ENCODE measurements around the gene LRRC56.
A peak's percentile ranks its signal among the peaks of the same experiment; 100 is the strongest.
"Not testable (repeated sequence)": the region's sequence is repeated elsewhere in the genome, so short reads cannot be mapped to it uniquely, and the experiment has no call there.

LRRC56 gene

DNA sequence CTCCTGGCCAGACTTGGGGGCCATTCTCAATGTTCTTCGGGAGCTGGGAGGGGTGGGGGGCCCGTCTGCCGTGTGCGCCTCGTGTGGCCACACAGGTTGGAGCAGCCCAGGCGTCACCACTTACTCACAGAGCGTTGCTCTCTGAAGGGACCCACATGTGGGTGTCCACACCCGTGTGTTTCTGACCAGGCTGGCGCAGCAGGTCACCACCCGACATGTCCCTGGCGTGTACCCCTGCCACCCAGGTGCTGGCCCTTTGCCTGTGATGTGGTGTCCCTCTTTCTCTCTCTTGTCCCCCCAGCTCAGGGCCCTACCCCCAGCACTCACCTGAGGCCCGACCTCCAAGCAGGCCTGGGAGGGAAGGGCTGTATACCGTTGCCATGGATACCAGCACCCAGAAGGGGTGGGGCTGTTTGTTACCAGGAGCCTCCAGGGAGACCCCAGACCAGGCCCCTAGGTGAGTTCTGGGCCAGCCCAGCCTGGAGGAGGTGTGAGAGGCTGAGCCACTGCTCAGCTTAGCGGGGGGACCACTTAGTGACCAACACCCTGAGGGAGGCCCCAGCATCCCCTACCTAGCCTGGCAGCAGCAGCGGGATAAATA lies 21.8 kb downstream of the LRRC56 start:
- no peak for DNase-seq (ENCODE audit: low spot score)

GRCh38 chr11:559712-560304 lies 22.5 kb downstream of the LRRC56 start:
- no peak for DNase-seq (ENCODE audit: low spot score)

DNA sequence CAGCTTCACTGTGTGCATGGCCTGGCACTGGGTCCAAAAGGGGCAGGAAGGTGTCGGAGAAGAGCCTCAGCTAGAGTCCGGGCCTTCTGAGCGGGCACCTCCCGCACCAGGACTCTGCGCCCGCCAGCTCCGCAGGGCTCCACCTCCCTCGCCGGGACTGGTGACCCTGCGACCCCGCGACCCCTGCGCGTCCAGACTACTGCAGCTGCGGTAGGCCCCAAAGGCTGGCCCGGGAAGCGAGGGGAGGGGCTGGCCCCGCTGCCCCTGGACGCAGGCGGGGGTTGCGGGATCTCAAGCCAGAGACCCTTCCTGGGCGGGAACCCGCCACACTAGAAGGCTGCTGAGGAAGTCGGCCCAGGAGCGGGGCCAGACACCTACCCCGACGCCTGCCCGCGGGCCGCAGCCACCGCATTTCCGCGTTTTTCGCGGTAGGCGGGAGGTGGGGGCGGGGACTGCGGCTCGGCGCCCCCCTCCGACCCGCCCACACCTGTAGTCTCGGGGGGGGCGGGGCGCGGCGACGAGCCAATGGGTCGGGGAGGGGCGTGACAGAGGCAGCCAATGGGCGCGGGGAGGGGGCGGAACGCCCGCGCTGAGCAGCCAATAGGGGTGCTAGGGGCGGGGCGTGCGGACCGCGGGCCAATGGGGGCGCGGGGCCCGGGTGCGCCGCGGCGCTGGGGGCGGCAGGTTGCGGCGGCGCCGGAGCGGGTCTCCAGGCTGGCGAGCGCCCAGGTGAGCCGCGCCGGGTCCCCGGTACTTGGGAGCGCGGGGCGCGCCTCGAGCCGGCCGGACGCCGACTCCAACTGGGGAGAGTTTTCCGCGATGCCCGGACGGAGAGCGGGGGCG lies 23.2 kb downstream of the LRRC56 start, which contains the start of the genes LMNTD2 and RASSF7:
LMNTD2 (minus strand) TSS at position 434 of the 843 bp plus-strand sequence; CDS start at position 412, 22 bp downstream.
RASSF7 (plus strand) TSS at position 666 of the 843 bp plus-strand sequence. CDS start 799 bp downstream, outside the sequence.
- DNase-seq (ENCODE audit: low spot score) = peak; percentile 99

DNA sequence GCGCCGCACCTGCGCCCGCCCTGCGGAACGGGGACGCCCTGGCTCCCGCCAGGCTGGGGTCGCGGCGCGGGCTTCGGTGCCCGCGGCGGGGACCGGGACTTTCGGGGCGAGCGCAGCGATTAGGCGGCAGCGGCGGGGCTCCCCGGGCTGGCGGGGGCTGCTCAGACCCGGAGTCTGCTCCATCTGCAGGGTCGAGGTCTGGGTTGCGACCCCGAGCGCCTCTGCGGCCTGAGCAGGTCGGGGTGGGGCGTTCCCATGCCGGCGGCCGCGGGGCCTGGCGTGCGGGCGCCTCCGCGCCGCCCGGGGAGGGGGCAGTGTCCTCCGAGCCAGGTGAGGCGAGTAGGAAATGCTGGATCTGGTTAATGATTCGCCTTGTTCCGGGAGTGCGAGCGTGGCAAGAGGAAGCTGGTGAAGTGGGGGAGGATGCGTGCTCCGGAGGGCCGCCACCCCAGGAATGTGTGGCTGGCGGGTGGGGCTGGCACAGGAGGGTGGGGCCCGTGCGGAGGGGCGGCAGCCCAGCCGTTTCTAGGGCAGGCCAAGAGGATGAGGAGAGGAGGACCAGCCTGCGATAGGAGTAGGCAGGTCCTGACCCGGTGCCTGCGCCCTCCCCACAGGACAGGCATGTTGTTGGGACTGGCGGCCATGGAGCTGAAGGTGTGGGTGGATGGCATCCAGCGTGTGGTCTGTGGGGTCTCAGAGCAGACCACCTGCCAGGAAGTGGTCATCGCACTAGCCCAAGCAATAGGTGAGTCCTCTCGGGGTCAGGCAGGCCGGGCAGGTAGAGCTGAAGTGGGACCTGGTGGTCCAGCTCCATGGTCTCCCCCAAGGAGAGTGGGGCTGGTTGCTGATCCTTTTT lies 24.0 kb downstream of the LRRC56 start:
- no peak for DNase-seq (ENCODE audit: low spot score)

GRCh38 chr11:562046-562645 lies 24.8 kb downstream of the LRRC56 start:
- no peak for DNase-seq (ENCODE audit: low spot score)

- no peak for DNase-seq (ENCODE audit: low spot score)
These were observed 25.9 kb downstream of the LRRC56 start for GRCh38 chr11:563066-563811.

DNA sequence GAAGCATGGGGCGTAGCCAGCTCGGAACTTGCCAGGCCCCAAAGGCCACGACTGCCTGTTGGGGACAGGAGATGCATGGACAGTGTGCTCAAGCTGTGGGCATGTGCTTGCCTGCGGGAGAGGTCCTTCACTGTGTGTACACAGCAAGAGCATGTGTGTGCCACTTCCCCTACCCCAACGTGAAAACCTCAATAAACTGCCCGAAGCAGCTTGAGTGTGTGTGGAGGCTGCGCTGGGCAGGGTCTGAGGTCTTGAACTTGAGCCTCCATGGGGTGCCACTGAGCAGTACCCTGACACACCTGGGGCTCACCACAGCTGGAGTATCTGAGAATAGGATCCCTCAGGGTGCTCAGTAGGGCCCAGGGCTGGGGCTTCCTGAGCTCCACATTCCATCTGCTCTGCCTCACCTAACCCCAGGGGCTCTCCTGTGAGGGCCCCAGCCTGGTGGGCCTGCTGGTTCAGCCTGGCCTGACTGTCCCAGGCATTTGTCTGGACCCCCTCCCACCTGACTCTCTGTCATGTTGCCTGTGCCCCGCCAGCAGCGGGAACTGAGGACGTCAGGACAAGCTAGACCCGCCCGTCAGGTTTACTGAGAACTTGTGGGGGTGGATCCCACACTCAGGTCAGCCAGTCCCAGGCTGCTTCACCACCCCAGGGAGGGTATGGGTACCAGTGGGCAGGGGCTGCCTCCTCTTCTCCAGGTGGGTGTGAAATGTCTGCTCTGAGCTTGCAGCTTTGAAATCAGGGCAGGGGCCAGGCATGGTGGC lies 26.7 kb downstream of the LRRC56 start:
- no peak for DNase-seq (ENCODE audit: low spot score)

GRCh38 chr11:565921-566509 lies 28.7 kb downstream of the LRRC56 start:
- DNase-seq (ENCODE audit: low spot score) = no peak

DNA sequence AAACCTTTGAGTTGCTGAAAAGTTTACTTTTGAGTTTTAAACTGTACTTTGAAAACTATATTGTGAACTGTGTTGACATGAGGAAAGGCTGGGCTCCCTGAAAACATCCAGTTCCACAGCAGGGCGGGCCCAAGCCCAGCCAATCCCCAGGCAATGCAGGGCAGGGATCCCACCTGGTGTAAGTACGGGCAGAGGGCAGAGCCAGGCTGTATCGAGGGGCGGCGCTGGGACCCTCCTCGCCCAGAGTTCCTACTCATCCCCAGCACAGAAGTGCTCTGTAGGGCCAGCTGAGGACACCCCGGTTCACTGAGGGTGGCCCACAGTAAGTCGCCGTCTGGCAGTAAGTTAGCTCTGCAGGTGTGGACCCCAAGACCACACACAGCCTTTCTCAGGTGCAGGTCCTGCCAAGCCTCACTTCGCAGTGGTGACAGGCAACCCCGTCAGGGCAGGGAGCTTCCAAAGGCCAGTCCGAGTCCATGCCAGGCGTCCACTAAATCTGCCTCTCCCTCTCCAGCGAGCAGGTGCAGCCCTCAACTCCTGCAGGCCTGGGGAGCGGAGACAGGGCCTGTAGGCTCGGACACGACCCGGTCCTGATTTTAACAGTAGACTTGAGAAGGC lies 29.8 kb downstream of the LRRC56 start:
- no peak for DNase-seq (ENCODE audit: low spot score)

DNA sequence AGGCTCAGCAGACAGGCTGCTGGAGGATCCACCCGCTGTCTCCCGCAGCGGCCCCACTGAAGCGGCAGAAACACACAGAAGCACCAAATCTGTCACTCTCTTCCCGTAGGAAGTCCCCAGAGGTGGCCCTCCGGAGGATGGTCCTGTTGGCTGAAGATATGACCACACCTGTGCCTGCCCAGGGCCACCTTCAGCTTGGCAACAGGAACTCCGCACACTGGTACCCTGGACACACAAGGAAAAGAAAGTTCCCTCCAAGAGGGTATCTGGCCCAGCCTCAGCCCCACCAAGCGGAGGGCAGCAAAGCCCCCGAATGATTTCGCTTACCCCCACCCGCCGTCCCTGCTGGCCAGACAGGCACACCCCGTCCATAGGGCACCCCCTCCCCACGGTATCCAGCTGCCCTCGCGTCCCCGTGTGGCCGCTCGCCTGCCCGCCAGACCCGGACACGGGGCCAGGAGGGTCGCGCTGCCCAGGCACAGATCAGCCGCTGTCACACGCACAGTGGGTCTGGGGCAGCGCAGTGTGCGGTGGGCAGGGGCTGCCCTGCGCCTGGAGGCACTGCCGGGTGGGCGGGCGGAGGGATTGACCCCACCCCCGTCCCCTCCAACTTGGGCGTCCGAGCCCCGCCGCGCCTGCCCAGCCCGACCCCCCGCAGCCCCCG lies 30.4 kb downstream of the LRRC56 start:
- no peak for DNase-seq (ENCODE audit: low spot score)

GRCh38 chr11:568306-569157 lies 31.2 kb downstream of the LRRC56 start:
- DNase-seq (ENCODE audit: low spot score) = peak; percentile 98

- no peak for DNase-seq (ENCODE audit: low spot score)
These were observed 32.0 kb downstream of the LRRC56 start for GRCh38 chr11:569158-569885.

- DNase-seq (ENCODE audit: low spot score) = no peak
These were observed 34.5 kb downstream of the LRRC56 start for GRCh38 chr11:571802-572185.

- no peak for DNase-seq (ENCODE audit: low spot score)
These were observed 35.9 kb downstream of the LRRC56 start for GRCh38 chr11:573146-573759.

- DNase-seq (ENCODE audit: low spot score) = not testable (repeated sequence)
These were observed 36.8 kb downstream of the LRRC56 start for GRCh38 chr11:574031-574570.

- DNase-seq (ENCODE audit: low spot score) = no peak
These were observed 37.4 kb downstream of the LRRC56 start for GRCh38 chr11:574632-575312.
